Neural cell (in vitro differentiated cells): ENCODE measurements around the gene MEF2D.

ENCODE experiments used
- EP300 ChIP-seq: fragments of 450-650 bp; conservative IDR thresholded peaks from 2 replicates; pipeline ENCODE4 v1.6.1; 2014; ENCODE audit warnings: antibody characterized with exemption, mild to moderate bottlenecking, moderate library complexity; ENCODE audit not compliant: poor library complexity, severe bottlenecking
- EZH2 ChIP-seq: fragments of 200-600, 300-800 bp; shearing (Covaris generic), sonication (generic); IDR thresholded peaks from 2 replicates; pipeline ENCODE4 v1.6.1; 2014; ENCODE audit warnings: antibody characterized with exemption, low read length, borderline replicate concordance, mild to moderate bottlenecking; ENCODE audit not compliant: insufficient read depth, poor library complexity, severe bottlenecking
- MXI1 ChIP-seq: fragments of 450-650 bp; conservative IDR thresholded peaks from 2 replicates; pipeline ENCODE4 v1.6.1; 2014; ENCODE audit warnings: antibody characterized with exemption, mild to moderate bottlenecking; ENCODE audit not compliant: poor library complexity, severe bottlenecking
- POLR2AphosphoS5 ChIP-seq: IDR thresholded peaks from 2 replicates; pipeline ENCODE4 v1.6.1; 2012
- RAD21 ChIP-seq: fragments of 450-650 bp; conservative IDR thresholded peaks from 2 replicates; pipeline ENCODE4 v1.6.1; 2014; ENCODE audit warnings: antibody characterized with exemption, mild to moderate bottlenecking, moderate library complexity
- SMC3 ChIP-seq: fragments of 450-650 bp; conservative IDR thresholded peaks from 2 replicates; pipeline ENCODE4 v1.6.1; 2014; ENCODE audit warnings: antibody characterized with exemption, mild to moderate bottlenecking, moderate library complexity; ENCODE audit not compliant: poor library complexity
- TF ChIP-seq, protein P1 (sequence below): fragments of 450-650 bp; IDR thresholded peaks from 2 replicates; pipeline ENCODE4 v1.5.1; 2014; ENCODE audit warnings: antibody characterized with exemption, mild to moderate bottlenecking, moderate library complexity; ENCODE audit not compliant: poor library complexity, severe bottlenecking
- TF ChIP-seq, protein P2 (sequence below): IDR thresholded peaks from 2 replicates; pipeline ENCODE4 v1.6.1; 2012; ENCODE audit warnings: borderline replicate concordance

GRCh38 chr1:156498432-156499193 lies 2.0 kb downstream of the MEF2D start:
- TF ChIP-seq, protein P1, sequence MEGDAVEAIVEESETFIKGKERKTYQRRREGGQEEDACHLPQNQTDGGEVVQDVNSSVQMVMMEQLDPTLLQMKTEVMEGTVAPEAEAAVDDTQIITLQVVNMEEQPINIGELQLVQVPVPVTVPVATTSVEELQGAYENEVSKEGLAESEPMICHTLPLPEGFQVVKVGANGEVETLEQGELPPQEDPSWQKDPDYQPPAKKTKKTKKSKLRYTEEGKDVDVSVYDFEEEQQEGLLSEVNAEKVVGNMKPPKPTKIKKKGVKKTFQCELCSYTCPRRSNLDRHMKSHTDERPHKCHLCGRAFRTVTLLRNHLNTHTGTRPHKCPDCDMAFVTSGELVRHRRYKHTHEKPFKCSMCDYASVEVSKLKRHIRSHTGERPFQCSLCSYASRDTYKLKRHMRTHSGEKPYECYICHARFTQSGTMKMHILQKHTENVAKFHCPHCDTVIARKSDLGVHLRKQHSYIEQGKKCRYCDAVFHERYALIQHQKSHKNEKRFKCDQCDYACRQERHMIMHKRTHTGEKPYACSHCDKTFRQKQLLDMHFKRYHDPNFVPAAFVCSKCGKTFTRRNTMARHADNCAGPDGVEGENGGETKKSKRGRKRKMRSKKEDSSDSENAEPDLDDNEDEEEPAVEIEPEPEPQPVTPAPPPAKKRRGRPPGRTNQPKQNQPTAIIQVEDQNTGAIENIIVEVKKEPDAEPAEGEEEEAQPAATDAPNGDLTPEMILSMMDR: no peak
- TF ChIP-seq SMC3 (no peak), POLR2AphosphoS5 (no peak), EZH2 (no peak), EP300 (no peak), RAD21 (no peak), MXI1 (no peak)
- TF ChIP-seq, protein P2, sequence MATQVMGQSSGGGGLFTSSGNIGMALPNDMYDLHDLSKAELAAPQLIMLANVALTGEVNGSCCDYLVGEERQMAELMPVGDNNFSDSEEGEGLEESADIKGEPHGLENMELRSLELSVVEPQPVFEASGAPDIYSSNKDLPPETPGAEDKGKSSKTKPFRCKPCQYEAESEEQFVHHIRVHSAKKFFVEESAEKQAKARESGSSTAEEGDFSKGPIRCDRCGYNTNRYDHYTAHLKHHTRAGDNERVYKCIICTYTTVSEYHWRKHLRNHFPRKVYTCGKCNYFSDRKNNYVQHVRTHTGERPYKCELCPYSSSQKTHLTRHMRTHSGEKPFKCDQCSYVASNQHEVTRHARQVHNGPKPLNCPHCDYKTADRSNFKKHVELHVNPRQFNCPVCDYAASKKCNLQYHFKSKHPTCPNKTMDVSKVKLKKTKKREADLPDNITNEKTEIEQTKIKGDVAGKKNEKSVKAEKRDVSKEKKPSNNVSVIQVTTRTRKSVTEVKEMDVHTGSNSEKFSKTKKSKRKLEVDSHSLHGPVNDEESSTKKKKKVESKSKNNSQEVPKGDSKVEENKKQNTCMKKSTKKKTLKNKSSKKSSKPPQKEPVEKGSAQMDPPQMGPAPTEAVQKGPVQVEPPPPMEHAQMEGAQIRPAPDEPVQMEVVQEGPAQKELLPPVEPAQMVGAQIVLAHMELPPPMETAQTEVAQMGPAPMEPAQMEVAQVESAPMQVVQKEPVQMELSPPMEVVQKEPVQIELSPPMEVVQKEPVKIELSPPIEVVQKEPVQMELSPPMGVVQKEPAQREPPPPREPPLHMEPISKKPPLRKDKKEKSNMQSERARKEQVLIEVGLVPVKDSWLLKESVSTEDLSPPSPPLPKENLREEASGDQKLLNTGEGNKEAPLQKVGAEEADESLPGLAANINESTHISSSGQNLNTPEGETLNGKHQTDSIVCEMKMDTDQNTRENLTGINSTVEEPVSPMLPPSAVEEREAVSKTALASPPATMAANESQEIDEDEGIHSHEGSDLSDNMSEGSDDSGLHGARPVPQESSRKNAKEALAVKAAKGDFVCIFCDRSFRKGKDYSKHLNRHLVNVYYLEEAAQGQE: no peak
